Glomerular visceral epithelial cell (primary cell): ENCODE results near the gene PKNOX1.
"Not testable (repeated sequence)": the region's sequence is repeated elsewhere in the genome, so short reads cannot be mapped to it uniquely, and the experiment has no call there.

Experiments
- DNase-seq: peaks from one replicate; pipeline ENCODE4 v3.0.0-alpha.2; 2016; ENCODE audit errors: extremely low spot score

The PKNOX1 gene, protein sequence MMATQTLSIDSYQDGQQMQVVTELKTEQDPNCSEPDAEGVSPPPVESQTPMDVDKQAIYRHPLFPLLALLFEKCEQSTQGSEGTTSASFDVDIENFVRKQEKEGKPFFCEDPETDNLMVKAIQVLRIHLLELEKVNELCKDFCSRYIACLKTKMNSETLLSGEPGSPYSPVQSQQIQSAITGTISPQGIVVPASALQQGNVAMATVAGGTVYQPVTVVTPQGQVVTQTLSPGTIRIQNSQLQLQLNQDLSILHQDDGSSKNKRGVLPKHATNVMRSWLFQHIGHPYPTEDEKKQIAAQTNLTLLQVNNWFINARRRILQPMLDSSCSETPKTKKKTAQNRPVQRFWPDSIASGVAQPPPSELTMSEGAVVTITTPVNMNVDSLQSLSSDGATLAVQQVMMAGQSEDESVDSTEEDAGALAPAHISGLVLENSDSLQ

DNA sequence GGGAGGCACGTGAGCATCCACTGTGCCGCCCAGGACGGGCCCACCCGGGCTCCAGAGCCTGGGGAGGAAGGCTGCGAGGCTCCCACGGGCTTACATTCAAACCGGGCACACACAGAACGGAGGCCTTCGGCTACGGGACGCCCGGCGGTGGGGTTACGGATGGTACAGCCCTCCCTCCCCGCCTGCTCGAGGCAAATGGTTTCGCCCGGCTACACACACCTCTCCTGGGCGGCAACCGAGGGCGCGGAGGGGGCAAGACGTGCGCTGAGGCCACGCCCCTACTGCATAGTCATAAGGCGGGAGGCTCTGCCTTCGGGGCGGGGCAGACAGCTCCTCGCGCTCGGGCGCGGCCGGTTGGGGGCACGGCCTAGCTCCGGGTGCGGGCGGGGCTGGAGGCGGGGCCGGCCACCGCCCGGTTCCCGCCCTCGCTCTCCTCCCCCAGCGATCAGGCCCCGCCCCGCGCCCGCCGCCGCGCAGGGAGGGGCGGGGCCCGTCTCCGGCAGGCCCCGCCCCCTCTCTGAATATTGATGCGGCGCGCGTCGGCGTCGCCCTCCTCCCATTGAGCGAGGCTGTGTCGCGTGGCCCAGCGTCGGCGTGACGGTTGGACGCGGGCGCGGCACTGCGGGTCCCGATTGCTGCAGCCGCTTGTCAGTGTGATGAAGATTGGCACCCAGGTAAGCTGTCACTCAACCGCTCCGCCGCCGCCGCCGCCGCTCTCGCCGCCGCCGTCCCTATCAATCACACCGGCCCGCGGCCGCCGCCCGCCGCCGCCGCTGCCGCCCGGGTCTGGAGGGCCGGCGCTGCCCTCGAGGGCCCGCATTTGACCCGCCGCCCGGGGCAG, at the start of gene PKNOX1:
TSS of gene PKNOX1 (plus strand) at position 572 of the 841 bp plus-strand sequence. CDS start 29,820 bp downstream, outside the sequence.
- peak; percentile 100 for DNase-seq

DNA sequence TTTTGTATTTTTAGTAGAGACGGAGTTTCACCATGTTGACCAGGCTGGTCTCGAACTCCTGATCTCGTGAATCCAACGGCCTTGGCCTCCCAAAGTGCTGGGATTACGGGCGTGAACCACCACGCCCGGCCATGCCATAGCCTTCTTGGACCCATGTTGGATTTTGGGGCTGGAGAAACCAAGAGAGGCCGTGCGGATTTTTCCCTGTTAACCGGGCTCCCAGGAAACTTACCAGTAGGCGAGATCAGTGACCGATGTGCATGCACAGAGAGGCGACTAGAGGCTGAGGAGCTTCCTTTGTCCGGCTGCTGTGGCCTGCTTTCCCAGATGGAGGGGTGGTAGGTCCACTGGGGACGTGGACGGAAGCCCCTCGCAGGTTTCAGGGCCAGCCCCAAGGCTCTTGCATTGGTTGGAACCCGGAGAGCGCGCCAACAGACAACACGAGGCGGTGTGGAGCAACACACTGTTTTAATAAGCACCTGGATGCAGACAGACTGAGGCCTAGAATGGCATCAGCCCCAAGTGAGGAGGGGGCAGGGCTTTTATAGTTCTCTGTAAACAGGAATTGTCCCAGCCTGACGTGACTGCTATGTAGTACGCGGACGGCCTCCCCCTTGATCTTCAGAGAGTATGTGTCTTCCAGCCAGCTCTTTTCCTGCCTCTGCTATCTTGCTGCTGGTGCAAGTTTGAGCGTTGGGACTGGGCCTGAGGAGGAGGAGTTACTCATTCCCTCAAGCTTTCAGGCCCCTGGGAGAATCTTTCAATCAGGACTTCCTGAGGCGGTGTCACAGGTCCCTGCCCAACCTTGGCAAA, 49.0 kb upstream of the PKNOX1 start, which contains the start of gene ERVH48-1:
TSS of gene ERVH48-1 (minus strand) at position 517 of the 813 bp plus-strand sequence. CDS start 6,624 bp downstream, outside the sequence.
- DNase-seq = no peak

DNA sequence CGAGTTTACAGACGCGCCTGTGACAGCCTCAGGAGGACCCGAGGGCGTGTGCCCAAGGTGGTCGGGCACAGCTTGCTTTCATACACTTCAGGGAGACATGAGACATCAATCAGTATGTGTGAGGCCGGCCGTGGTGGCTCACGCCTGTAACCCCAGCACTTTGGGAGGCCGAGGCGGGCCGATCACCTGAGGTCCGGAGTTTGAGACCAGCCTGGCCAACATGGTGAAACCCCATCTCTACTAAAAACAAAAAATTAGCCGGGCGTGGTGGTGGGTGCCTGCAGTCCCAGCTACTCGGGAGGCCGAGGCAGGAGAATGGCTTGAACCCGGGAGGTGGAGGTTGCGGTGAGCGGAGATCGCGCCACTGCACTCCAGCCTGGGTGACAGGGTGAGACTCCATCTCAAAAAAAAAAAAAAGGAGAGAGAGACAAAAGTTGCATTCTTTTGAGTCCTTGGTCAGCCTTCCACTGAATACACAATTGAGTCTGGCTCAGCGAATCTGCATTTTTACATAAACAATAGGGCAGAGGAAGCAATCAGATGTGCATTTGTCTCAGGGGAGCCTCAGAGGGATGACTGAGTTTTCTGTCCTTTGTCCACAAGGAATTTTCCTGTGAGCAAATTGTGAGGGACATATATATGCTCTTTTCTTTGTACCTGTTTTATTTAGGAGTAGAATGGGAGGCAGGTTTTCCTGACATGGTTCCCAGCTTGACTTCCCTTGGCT, 46.7 kb upstream of the PKNOX1 start:
- DNase-seq = not testable (repeated sequence)

DNA sequence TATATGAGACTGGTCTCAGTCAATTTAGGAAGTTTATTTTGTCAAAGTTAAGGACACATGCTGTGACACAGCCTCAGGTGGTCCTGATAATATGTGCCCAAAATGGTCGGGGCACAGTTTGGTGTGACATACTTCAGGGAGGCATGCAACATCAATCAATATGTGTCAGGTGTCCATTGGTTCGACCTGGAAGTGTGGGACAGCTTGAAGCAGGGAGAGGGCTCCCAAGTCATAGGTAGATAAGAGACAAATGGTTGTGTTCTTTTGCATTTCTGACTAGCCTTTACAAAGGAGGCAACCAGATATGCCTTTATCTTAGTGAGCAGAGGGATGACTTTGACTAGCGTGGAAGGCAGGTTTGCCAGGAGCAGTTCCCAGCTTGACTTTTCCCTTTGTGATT, 44.4 kb upstream of the PKNOX1 start:
- no peak for DNase-seq

DNA sequence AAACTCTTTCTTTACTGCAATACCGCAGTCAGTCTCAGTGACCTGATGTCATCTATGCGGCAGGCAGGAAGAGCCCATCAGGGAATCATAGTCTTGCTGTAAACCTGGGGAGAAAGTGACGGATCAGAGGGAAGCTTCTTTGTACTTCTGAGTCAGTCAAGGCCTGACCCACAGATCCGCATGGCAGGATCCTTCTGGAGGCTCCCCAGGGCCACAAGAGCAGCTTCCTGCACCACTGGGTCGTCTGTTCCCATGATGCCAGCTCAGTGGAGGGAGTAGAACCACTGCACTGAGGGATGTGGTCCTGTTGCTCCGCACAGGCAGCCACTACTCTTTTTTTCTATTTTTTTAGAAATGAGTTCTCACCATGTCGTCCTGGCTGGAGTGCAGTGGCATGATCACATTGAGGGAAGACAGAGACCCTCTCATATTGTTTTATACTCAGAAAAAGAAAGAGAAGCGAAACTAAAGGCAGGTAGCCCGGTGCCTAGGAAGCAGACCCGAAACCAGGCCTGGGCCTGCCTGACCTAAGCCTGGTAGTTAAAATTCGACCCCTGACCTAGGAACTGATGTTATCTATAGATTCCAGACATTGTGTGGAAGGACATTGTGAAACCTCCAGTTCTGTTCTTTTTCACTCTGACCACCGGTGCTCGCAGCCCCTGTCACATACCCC, 42.7 kb upstream of the PKNOX1 start:
- DNase-seq = no peak

DNA sequence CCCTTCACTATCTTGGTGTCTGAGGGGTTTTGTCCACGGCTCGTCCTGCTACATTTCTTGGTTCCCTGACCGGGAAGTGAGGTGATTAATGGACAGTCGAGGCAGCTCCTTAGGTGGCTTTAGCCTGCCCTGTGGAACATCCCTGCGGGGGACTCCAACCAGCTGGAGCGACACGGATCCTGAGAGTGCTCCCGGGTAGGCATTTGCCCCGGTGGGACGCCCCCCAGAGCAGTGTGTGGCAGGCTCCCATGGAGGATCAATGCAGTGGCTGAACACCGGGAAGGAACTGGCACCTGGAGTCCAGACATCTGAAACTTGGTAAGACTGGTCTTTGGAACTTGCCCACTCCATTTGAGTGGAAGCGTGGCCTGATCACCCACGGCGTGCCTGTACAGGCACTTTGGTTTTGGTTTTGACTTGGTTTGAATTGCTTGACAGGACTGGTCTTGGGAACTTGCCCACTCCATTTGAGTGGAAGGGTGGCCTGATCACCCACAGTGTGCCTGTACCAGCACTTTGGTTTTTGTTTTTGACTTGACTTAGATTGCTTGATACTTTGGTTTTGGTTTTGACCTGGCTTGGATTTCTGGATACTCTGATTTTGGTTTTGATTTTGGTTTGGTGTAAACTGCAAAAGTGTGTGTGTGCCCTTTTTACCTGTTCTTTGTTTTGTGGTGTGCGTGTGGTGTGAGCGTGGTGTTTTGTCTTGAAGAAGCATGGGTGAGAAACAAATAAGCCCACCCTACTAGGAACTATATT, 41.8 kb upstream of the PKNOX1 start:
- not testable (repeated sequence) for DNase-seq

DNA sequence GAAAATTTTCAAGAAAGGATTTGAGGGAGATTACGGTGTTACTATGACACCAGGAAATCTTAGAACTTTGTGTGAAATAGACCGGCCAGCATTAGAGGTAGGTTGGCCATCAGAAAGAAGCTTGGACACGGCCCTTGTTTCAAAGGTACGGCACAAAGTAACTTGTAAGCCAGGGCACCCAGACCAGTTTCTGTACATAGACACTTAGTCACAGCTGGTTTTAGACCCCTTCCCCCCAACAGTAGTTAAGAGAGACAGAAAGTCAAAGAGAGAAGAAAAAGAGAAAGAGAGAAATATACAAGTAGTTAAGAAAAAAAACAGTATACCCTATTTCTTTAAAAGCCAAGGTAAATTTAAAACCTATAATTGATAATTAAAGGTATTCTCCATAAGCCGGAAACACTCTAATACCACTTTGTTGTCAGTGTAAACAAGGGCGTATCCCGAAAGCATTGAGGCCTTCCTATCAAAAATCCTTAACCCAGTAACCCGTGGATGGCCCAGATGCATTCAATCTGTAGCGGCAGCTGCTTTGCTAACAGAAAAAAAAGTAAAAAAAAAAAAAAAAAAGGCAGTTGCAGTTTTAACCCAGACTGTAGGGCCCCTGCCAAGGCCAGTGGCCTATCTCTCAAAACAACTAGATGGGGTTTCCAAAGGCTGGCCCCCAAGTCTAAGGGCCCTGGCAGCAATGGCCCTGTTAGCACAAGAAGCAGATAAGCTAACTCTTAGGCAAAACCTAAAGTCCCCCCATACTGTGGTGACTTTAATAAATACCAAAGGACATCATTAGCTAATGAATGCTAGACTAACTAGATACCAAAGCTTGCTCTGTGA, 41.0 kb upstream of the PKNOX1 start:
- DNase-seq = not testable (repeated sequence)

DNA sequence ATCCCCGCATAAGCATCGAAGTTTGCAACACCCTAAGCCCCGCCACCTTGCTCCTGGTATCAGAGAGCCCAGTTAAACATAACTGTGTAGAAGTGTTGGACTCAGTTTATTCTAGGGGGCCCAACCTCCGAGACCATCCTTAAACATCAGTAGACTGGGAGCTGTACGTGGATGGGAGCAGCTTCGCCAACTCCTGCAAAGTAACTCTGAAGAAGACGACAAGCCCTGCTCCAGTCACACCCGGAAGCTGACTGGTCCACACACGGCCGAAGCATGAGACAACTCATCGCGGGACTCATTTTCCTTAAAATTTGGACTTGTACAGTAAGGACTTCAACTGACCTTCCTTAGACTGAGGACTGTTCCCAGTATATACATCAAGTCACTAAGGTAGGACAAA, 40.4 kb upstream of the PKNOX1 start:
- DNase-seq = not testable (repeated sequence)

DNA sequence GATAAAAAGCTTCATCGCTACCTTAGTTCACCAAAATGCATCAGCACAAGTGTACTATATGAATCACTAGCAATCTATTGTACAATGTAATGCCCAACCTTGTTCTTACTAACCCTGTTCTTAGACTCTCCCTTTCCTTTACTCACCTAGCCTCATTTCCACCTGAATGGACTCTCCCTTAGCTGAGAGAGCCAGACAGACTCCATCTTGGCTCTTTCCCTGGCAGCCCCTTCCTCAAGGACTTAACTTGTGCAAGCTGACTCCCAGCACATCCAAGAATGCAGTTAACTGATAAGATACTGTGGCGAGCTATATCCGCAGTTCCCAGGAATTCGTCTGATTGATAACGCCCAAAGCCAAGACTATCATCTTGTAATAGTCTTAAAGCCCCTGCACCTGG, 38.0 kb upstream of the PKNOX1 start:
- DNase-seq = not testable (repeated sequence)

DNA sequence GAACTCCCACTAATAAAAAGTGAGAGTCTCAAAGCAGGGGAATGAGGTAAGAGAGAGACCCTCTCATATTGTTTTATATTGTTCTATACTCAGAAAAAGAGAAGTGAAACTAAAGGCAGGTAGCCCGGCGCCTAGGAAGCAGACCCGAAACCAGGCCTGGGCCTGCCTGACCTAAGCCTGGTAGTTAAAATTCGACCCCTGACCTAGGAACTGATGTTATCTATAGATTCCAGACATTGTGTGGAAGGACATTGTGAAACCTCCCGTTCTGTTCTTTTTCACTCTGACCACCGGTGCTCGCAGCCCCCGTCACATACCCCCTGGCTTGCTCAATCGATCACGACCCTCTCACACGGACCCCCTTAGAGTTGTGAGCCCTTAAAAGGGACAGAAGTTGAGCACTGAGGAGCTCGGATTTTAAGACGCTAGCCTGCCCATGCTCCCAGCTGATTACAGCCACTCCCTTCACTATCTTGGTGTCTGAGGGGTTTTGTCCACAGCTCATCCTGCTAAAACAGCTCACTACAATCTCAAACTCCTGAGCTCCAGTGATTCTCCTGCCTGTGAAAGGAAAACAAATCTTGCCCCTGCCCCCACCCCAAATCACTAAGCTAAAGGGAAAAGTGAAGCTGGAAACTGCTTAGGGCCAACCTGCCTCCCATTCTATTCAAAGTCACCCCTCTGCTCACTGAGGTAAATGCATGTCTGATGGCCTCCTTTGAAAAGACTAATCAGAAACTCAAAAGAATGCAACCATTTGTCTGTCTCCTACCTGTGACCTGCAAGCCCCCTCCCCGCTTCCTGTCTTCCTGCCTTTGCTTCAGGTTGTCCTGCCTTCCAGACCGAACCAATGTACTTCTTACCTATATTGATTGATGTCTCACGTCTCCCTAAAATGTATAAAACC, 37.1 kb upstream of the PKNOX1 start:
- DNase-seq = not testable (repeated sequence)

DNA sequence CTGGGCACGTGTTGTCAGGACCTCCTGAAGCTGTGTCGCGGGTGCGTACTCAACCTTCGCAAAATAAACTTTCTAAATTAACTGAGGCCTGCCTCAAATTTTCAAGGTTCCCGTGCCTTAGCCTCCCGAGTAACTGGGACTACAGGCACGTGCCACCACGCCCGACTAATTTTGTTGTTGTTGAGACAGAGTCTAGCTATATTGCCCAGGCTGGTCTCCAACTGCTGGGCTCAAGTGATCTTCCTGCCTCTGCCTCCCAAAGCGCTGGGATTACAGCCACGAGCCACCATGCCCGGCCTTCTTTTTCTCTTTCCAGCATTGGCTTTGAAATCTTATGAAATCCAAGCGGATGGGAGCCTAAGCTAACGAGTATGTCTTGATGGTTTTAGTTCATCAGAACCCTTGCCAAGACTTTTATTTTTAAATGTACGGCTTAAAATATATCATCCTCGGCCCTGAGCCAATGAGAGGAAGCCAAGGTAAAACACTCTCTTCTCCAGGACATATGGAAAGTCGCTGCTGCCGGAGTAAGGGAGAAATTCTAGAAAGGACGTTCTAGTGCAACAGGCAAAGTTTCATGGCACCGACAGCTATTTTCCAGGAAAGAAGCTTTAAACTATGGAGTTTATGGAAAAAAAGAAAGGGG, 36.3 kb upstream of the PKNOX1 start:
- no peak for DNase-seq

DNA sequence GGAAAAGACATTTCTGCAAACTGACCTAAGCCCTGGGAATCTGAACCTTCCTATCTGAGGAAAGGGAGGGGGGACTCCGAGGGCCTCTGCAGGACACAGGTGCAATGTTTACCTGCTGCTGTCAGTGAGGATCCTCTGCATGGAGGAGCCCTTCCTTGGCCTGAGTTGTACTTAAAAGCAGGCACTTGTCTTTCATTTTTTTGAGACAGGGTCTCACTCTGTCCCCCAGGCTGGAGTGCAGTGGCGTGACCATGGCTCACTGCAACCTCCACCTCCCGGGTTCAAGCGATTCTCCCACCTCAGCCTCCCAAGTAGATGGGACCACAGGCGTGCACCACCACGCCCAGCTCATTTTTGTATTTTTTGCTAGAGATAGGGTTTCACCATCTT, 35.8 kb upstream of the PKNOX1 start:
- not testable (repeated sequence) for DNase-seq

DNA sequence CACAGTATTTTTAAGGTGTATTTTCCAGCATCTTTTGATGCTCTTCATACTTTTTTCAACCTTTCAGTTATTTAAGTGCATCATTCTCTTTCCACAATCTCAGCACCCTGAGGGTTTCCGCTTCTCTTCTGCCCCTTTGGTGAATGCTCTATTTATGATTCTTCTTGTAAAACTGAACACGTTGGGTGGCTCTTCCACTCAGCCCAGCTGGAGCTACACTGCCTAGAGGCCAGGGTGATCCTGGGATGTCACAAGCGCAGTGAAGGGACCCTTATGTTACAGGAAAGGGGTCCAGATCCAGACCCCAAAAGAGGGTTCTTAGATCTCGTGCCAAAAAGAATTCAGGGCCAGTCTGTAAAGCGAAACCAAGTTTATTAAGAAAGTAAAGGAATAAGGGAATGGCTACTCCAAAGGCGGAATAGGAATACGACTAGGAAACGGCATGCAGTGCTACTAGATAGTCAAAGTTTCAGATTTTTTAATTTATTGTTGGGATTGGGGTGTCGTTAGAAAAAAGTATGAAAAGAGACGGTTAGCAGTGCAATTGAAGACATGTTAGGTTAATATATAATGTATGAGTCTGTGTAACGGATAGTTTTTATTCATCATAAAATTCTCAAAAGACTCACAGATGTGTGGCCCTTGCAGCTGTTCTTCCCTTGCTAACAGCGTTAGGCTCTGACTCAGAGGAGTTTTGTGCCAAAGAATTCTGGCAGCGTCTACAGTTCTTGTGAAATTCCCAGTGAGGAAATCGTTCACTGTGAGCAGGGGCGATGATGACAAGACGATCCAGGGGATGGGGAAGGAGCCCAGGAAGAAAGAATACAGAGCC, 34.6 kb upstream of the PKNOX1 start:
- DNase-seq = peak; percentile 89

DNA sequence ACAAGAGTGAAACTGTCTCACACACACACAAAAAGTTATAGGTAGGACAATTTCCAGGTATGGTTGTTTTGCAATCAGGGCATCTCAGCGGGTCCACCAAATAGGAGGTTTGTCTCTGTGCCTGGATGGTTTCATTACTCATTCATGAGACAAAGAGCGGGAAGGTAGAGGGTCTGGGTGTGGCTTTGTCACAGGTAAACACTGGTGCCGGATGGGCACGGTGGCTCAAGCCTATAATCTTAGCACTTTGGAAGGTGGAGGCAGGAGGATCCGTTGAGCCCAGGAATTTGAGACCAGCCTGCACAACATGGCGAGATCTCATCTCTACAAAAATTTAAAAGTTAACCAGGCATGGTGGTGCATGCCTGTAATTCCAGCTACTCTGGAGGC, 32.7 kb upstream of the PKNOX1 start:
- no peak for DNase-seq

DNA sequence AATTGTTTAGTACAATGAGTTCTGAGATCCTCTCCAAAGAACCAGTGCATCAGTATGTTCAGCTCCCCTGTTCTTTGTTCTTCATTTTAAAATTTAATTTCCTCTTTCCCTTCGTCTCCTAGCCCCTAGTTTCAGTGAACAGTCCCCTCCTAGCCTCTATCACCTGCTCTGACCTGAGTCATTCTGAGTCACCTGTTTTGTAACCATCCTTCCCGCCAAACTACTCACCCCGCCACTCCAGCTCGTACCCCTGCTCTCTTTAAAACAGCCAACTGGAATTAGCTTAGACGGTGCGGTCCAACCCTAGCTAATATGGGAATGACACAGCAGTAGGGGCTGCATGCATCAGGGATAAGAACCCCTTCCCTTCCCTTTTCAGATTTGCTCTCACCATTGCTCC, 32.1 kb upstream of the PKNOX1 start:
- no peak for DNase-seq

DNA sequence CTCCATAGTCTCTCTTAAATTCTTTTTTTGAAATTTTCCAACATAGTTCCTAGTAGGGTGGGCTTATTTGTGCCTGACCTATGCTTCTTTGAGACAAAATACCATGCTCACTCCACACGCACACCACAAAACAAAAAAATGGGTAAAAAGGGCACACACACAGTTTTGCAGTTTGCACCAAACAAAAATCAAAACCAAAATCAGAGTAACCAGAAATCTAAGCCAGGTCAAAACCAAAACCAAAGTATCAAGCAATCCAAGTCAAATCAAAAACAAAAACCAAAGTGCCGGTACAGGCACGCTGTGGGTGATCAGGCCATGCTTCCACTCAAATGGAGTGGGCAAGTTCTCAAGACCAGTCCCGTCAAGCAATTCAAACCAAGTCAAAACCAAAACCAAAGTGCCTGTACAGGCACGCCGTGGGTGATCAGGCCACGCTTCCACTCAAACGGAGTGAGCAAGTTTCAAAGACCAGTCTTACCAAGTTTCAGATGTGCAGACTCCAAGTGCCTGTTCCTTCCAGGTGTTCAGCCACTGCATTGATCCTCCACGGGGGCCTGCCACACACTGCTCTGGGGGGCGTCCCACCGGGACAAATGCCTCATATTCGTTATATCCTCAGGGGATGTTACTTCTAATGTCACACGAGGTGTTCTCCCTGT, 25.1 kb upstream of the PKNOX1 start:
- not testable (repeated sequence) for DNase-seq
